ENCODE measurements around the gene SERPINB1.

DNA sequence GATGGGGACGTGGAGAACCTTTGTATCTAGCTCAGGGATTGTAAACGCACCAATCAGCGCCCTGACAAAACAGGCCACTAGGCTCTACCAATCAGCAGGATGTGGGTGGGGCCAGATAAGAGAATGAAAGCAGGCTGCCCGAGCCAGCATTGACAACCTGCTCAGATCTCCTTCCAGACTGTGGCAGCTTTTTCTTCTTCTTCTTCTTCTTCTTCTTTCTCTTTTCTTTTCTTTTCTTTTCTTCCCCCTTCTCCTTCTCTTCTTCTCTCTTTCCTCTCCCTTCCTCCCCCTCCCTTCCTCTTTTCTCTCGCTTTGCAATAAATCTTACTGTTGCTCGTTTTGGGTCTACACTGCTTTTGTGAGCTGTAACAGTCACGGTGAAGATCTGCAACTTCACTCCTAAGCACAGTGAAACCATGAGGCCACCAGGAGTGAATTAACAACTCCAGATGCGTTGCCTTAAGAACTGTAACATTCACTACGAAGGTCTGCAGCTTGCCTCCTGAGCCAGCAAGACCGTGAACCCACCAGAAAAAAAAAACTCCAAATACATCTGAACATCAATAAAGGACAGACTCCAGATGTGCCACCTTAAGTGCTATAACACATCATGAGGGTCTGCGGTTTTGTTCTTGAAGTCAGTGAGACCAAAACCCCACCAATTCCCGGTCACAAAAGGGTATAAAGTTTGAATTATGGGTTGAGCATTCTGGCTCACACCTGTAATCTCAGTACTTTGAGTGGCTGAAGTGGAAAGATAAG lies 19.6 kb upstream of the SERPINB1 start:
- TF ChIP-seq POLR2AphosphoS5 (IDR thresholded peaks at IDR 0.05; ENCODE audit: borderline replicate concordance, low read depth, low read length): no peak
- no peak for TF ChIP-seq EZH2 (IDR thresholded peaks at IDR 0.05)
